Iris pigment epithelial cell (primary cell): ENCODE data around the gene ZNF483.
"Not testable (repeated sequence)": the region's sequence is repeated elsewhere in the genome, so short reads cannot be mapped to it uniquely, and the experiment has no call there.

Experiments used
- DNase-seq: peaks from one replicate; pipeline ENCODE4 v3.0.0-alpha.2; 2011; ENCODE audit warnings: low read depth

Gene ZNF483

GRCh38 chr9:111610149-111610548 lies 85.2 kb downstream of the ZNF483 start:
- no peak for DNase-seq

- no peak for DNase-seq
Observed at GRCh38 chr9:111610845-111611244, 85.9 kb downstream of the ZNF483 start.

- DNase-seq: no peak
Observed at GRCh38 chr9:111613436-111614040, 88.6 kb downstream of the ZNF483 start.

GRCh38 chr9:111615928-111616327 lies 90.9 kb downstream of the ZNF483 start:
- peak; percentile 19 for DNase-seq

- DNase-seq: not testable (repeated sequence)
Observed at GRCh38 chr9:111617349-111617748, 92.4 kb downstream of the ZNF483 start.

GRCh38 chr9:111621895-111622480 lies 97.0 kb downstream of the ZNF483 start:
- peak; percentile 54 for DNase-seq

- peak; percentile 67 for DNase-seq
Observed at GRCh38 chr9:111622626-111623025, 97.6 kb downstream of the ZNF483 start.
